H1 (cell line): ENCODE results near the gene SLC25A6. TPM values are rescaled to one million over a fixed set of nuclear protein-coding genes. Genes with fewer than 3 reads are reported as not detected.

ENCODE experiments used
- CTCF ChIA-PET: fragments of 300-600 bp; sonication (Branson Sonifier 250); formaldehyde crosslinking; loops from one replicate; lab custom pipeline; 2021; ENCODE audit not compliant: partially characterized antibody; lab: Charles Lee
- POLR2A ChIA-PET: fragments of 300-600 bp; sonication (Branson Sonifier 250); formaldehyde crosslinking; loops from one replicate; lab custom pipeline; 2021; ENCODE audit warnings: inconsistent platforms; ENCODE audit not compliant: partially characterized antibody; lab: Charles Lee
- DNase-seq, 2 experiments: peaks; one replicate each; pipeline versions ENCODE4 v3.0.0 to v3.0.0-alpha.2; 2010 to 2022; ENCODE audit warnings: low spot score in 2 of 2, low read depth in 1 of 2, mixed read lengths in 1 of 2
- FAIRE-seq: peaks from 2 replicates; lab custom pipeline; 2011; peaks lifted over from hg19 to GRCh38; lab: Jason Lieb, UNC
- H2AFZ ChIP-seq: 2 replicates; pipeline ENCODE4 v1.8.1; 2012; ENCODE audit warnings: low read length, inconsistent platforms
- H2AK5ac ChIP-seq: 2 replicates; pipeline ENCODE4 v1.6.1; 2013; ENCODE audit warnings: low read depth, low read length
- H2BK120ac ChIP-seq: replicated peaks from 2 replicates; pipeline ENCODE3; 2013; ENCODE audit warnings: low read depth, low read length, inconsistent platforms
- H2BK12ac ChIP-seq: 2 replicates; pipeline ENCODE4 v1.6.1; 2013; ENCODE audit warnings: low read depth, low read length
- H2BK15ac ChIP-seq: 2 replicates; pipeline ENCODE4 v1.6.1; 2013; ENCODE audit warnings: low read length
- H2BK20ac ChIP-seq: 2 replicates; pipeline ENCODE4 v1.6.1; 2013; ENCODE audit warnings: low read length
- H2BK5ac ChIP-seq: 2 replicates; pipeline ENCODE4 v1.6.1; 2013; ENCODE audit warnings: low read depth, low read length
- H3K14ac ChIP-seq: 2 replicates; pipeline ENCODE4 v1.6.1; 2013; ENCODE audit warnings: inconsistent platforms; ENCODE audit not compliant: insufficient read length
- H3K18ac ChIP-seq: 2 replicates; pipeline ENCODE4 v1.6.1; 2013; ENCODE audit warnings: low read length; ENCODE audit errors: extremely low read depth
- H3K23ac ChIP-seq: 2 replicates; pipeline ENCODE4 v1.6.1; 2013; ENCODE audit warnings: inconsistent platforms; ENCODE audit not compliant: insufficient read length
- H3K23me2 ChIP-seq: 2 replicates; pipeline ENCODE4 v1.6.1; 2013; ENCODE audit warnings: low read depth, low read length
- H3K27ac ChIP-seq: 2 replicates; pipeline ENCODE4 v1.6.1; 2011; ENCODE audit warnings: low read depth, low read length, inconsistent platforms
- H3K27me3 ChIP-seq, 4 experiments: replicated peaks in 1 of 4; 1 replicate in 1 of 4; 2 replicates in 3 of 4; pipeline versions ENCODE4 v1.6.1 to v1.8.1; 2011 to 2013; ENCODE audit warnings: low read length in 3 of 4, mild to moderate bottlenecking in 3 of 4, inconsistent platforms in 2 of 4, mixed read lengths in 2 of 4, moderate library complexity in 1 of 4; ENCODE audit not compliant: control insufficient read depth in 3 of 4, insufficient read depth in 3 of 4; ENCODE audit errors: extremely low read depth in 1 of 4
- H3K36me3 ChIP-seq, 4 experiments: 2 replicates each; pipeline versions ENCODE4 v1.6.1 to v1.8.1; 2011 to 2013; ENCODE audit warnings: mild to moderate bottlenecking in 4 of 4, low read length in 3 of 4, moderate library complexity in 2 of 4, control low read depth in 1 of 4, inconsistent platforms in 1 of 4; ENCODE audit not compliant: insufficient read depth in 4 of 4, control insufficient read depth in 2 of 4
- H3K4ac ChIP-seq: replicated peaks from 2 replicates; pipeline ENCODE3; 2013; ENCODE audit warnings: low read length, low read depth, mixed read lengths, inconsistent platforms; ENCODE audit not compliant: insufficient read length
- H3K4me1 ChIP-seq, 4 experiments: replicated peaks in 1 of 4; 1 replicate in 1 of 4; 2 replicates in 3 of 4; pipeline versions ENCODE4 v1.6.1 to v1.8.1; 2011 to 2013; ENCODE audit warnings: low read length in 3 of 4, inconsistent platforms in 2 of 4, mixed read lengths in 1 of 4; ENCODE audit not compliant: insufficient read depth in 4 of 4, control insufficient read depth in 3 of 4
- H3K4me2 ChIP-seq, 2 experiments: 2 replicates each; pipeline versions ENCODE4 v1.6.1 to v1.8.1; 2011 to 2013; ENCODE audit warnings: low read depth in 2 of 2, low read length in 2 of 2, control low read depth in 1 of 2, inconsistent platforms in 1 of 2, mild to moderate bottlenecking in 1 of 2; ENCODE audit not compliant: insufficient read depth in 1 of 2
- H3K4me3 ChIP-seq, 4 experiments: fragments of 200-600, 300-600 bp in 1 of 4; sonication (generic), shearing (Covaris generic), sonication (Bioruptor Twin) in 1 of 4; 2 replicates each; pipeline versions ENCODE4 v1.5.1 to v1.8.1; 2011 to 2016; ENCODE audit warnings: low read length in 4 of 4, low read depth in 3 of 4, control low read depth in 2 of 4, inconsistent platforms in 2 of 4, mild to moderate bottlenecking in 2 of 4, mixed read lengths in 1 of 4, moderate library complexity in 1 of 4; ENCODE audit not compliant: insufficient read depth in 2 of 4; ENCODE audit errors: extremely low read depth in 1 of 4
- H3K56ac ChIP-seq: replicated peaks from 2 replicates; pipeline ENCODE3; 2013; ENCODE audit warnings: low read depth, mild to moderate bottlenecking, mixed read lengths, low read length, inconsistent platforms; ENCODE audit not compliant: insufficient read length
- H3K79me1 ChIP-seq: 2 replicates; pipeline ENCODE4 v1.6.1; 2013; ENCODE audit warnings: low read depth, low read length, control low read depth
- H3K79me2 ChIP-seq, 2 experiments: 2 replicates each; pipeline versions ENCODE4 v1.6.1 to v1.8.1; 2012 to 2013; ENCODE audit warnings: low read length in 2 of 2, mild to moderate bottlenecking in 2 of 2, inconsistent platforms in 1 of 2; ENCODE audit not compliant: insufficient read depth in 2 of 2, control insufficient read depth in 1 of 2
- H3K9ac ChIP-seq, 4 experiments: replicated peaks in 1 of 4; 1 replicate in 1 of 4; 2 replicates in 3 of 4; pipeline versions ENCODE4 v1.6.1 to v1.8.1; 2011 to 2013; ENCODE audit warnings: low read depth in 3 of 4, low read length in 3 of 4, control low read depth in 2 of 4, mild to moderate bottlenecking in 2 of 4, moderate library complexity in 2 of 4, inconsistent platforms in 1 of 4; ENCODE audit errors: extremely low read depth in 1 of 4
- H3K9me3 ChIP-seq, 2 experiments: 2 replicates each; pipeline versions ENCODE4 v1.6.1 to v1.8.1; 2012 to 2013; ENCODE audit warnings: mild to moderate bottlenecking in 2 of 2, moderate library complexity in 2 of 2, control low read depth in 1 of 2, inconsistent platforms in 1 of 2, low read depth in 1 of 2, low read length in 1 of 2, mixed read lengths in 1 of 2; ENCODE audit not compliant: insufficient read depth in 2 of 2
- H4K20me1 ChIP-seq, 2 experiments: replicated peaks in 1 of 2; 2 replicates each; pipeline versions ENCODE3 to v1.8.1; 2011 to 2013; ENCODE audit warnings: inconsistent platforms in 2 of 2, low read length in 2 of 2, mild to moderate bottlenecking in 1 of 2; ENCODE audit not compliant: insufficient read depth in 2 of 2, control insufficient read depth in 1 of 2
- H4K5ac ChIP-seq: 2 replicates; pipeline ENCODE4 v1.6.1; 2013; ENCODE audit warnings: low read length, low read depth, mixed read lengths, inconsistent platforms; ENCODE audit not compliant: insufficient read length
- H4K8ac ChIP-seq: 2 replicates; pipeline ENCODE4 v1.8.0; 2013; ENCODE audit warnings: mild to moderate bottlenecking, moderate library complexity, low read length, inconsistent platforms; ENCODE audit not compliant: insufficient read depth; ENCODE audit errors: extremely low read depth
- H4K91ac ChIP-seq: replicated peaks from 2 replicates; pipeline ENCODE3; 2013; ENCODE audit warnings: low read length, mixed read lengths, inconsistent platforms; ENCODE audit not compliant: insufficient read length
- BRCA1 ChIP-seq: IDR thresholded peaks from 2 replicates; pipeline ENCODE4 v1.6.1; 2012; ENCODE audit warnings: low read depth, low read length, improper control_type of control experiment
- CEBPB ChIP-seq: IDR thresholded peaks from 2 replicates; pipeline ENCODE4 v1.6.1; 2012; ENCODE audit warnings: low read depth, low read length
- CHD2 ChIP-seq: IDR thresholded peaks from 2 replicates; pipeline ENCODE4 v1.6.1; 2012; ENCODE audit warnings: low read length, improper control_type of control experiment
- EP300 ChIP-seq, 2 experiments: IDR thresholded peaks; 1 replicate in 1 of 2; 2 replicates in 1 of 2; pipeline ENCODE4 v1.6.1; 2011 to 2012; ENCODE audit warnings: low read depth in 2 of 2, low read length in 2 of 2, mild to moderate bottlenecking in 2 of 2, borderline replicate concordance in 1 of 2, inconsistent platforms in 1 of 2, moderate library complexity in 1 of 2
- HDAC6 ChIP-seq: IDR thresholded peaks from one replicate; pipeline ENCODE4 v1.7.1; 2012; ENCODE audit warnings: low read depth, mild to moderate bottlenecking, inconsistent platforms, low read length, moderate library complexity
- KDM5A ChIP-seq: fragments of 200-600 bp; IDR thresholded peaks from 2 replicates; pipeline ENCODE4 v1.7.1; 2012; ENCODE audit warnings: mild to moderate bottlenecking, low read length, inconsistent platforms, mixed read lengths
- NRF1 ChIP-seq: IDR thresholded peaks from 2 replicates; pipeline ENCODE4 v1.6.1; 2011; ENCODE audit warnings: mild to moderate bottlenecking, low read depth, low read length, improper control_type of control experiment
- POLR2A ChIP-seq, 2 experiments: IDR thresholded peaks; 1 replicate in 1 of 2; 2 replicates in 1 of 2; pipeline ENCODE4 v1.6.1; 2011; ENCODE audit warnings: low read depth in 2 of 2, low read length in 2 of 2, mild to moderate bottlenecking in 2 of 2; ENCODE audit errors: control extremely low read depth in 1 of 2
- RFX5 ChIP-seq: IDR thresholded peaks from 2 replicates; pipeline ENCODE4 v1.6.1; 2011; ENCODE audit warnings: low read depth, low read length, improper control_type of control experiment, borderline replicate concordance
- RXRA ChIP-seq: IDR thresholded peaks from 2 replicates; pipeline ENCODE4 v1.6.1; 2011; ENCODE audit warnings: low read depth, mild to moderate bottlenecking, low read length, moderate library complexity; ENCODE audit not compliant: insufficient read depth
- SP4 ChIP-seq: IDR thresholded peaks from 2 replicates; pipeline ENCODE4 v1.6.1; 2012; ENCODE audit warnings: low read length, inconsistent platforms
- TAF7 ChIP-seq: optimal IDR thresholded peaks from 2 replicates; pipeline ENCODE3; 2011; ENCODE audit warnings: low read depth, mild to moderate bottlenecking, inconsistent platforms, low read length, moderate library complexity, borderline replicate concordance
- ZNF274 ChIP-seq: IDR thresholded peaks from 2 replicates; pipeline ENCODE4 v1.7.0; 2012; ENCODE audit warnings: low read length, borderline replicate concordance; ENCODE audit errors: extremely low read depth
- polyA plus RNA-seq, 7 experiments: library from polyadenylated mRNA; depleted of rRNA in 3 of 7; stranded (reverse) in 5 of 7; unstranded in 2 of 7; fragments of >200 nt in 5 of 7; fragments of 200-250 nt in 2 of 7; gene quantifications; 1 replicate in 5 of 7; 2 replicates in 1 of 7; 4 replicates in 1 of 7; pipeline versions ENCODE4 v1.2.1 to v1.2.3, GENCODE V29; 2011 to 2013; ENCODE audit warnings: missing spikeins in 2 of 7, mixed read lengths in 2 of 7
- total RNA-seq: library from RNA; stranded (reverse); fragmentation: NEBNext Ultra II Directional; extraction: Animal tissue kit (Norgen Biotek cat#: 25700); gene quantifications from 2 replicates; pipeline ENCODE4 v1.2.1, GENCODE V29; 2021
- TF ChIP-seq, protein P1 (sequence below): IDR thresholded peaks from 2 replicates; pipeline ENCODE4 v1.6.1; 2011; ENCODE audit warnings: low read length, improper control_type of control experiment
- TF ChIP-seq, protein P2 (sequence below): IDR thresholded peaks from 2 replicates; pipeline ENCODE4 v1.6.1; 2012; ENCODE audit warnings: inconsistent platforms

The SLC25A6 gene
- total and polyA plus RNA-seq, 2 of the 8 experiments (the other 6 are each of a cell fraction or from before 2014, with no cell fraction given): 487 to 1,220 TPM

DNA sequence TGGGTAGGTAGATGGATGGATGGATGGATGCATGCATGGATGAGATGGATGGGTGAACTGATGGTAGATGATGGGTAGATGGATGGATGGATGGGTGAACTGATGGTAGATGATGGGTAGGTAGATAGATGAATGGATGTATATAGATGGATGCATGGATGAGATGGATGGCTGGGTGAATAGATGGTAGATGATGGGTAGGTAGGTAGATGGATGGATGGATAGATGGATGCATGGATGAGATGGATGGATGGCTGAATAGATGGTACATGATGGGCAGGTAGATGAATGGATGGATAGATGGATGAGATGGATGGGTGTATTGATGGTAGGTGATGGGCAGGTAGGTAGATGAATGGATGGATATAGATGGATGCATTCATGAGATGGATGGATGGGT, 15.1 kb upstream of the SLC25A6 start:
- peaks cover 17 to 73% (median 54%) of the 10 kb centered on the region in 4 experiments for H3K36me3 ChIP-seq
- H2BK5ac ChIP-seq: no peak overlapping the region
- H3K14ac ChIP-seq: no peak overlapping the region
- H3K4me1 ChIP-seq: no peaks in the 10 kb centered on the region
- H3K4me2 ChIP-seq: no peak overlapping the region
- H4K8ac ChIP-seq: no peak overlapping the region
- H3K23me2 ChIP-seq: peaks cover 41% of the 10 kb centered on the region; the same call in 1 of the 2 replicates
- no peak overlapping the region for H4K5ac ChIP-seq
- no peak overlapping the region for H3K56ac ChIP-seq
- H2BK12ac ChIP-seq: no peak overlapping the region
- no peak overlapping the region for H2AK5ac ChIP-seq
- no peak overlapping the region for H3K4me3 ChIP-seq
- no peak for DNase-seq
- POLR2A ChIA-PET: no interaction called here
- FAIRE-seq: no peak
- no peak overlapping the region for H3K18ac ChIP-seq
- CTCF ChIA-PET: no interaction called here
- no peaks in the 10 kb centered on the region for H3K9me3 ChIP-seq
- no peak overlapping the region for H2BK15ac ChIP-seq
- H2BK120ac ChIP-seq: no peak overlapping the region
- no peak overlapping the region for H3K27ac ChIP-seq
- no peak overlapping the region for H3K4ac ChIP-seq
- no peak overlapping the region for H3K9ac ChIP-seq
- H3K23ac ChIP-seq: no peak overlapping the region
- no peak overlapping the region for H4K91ac ChIP-seq
- no peaks in the 10 kb centered on the region for H3K79me2 ChIP-seq
- no peaks in the 10 kb centered on the region for H3K27me3 ChIP-seq
- peaks cover 0 to 22% of the 10 kb centered on the region in 2 experiments for H4K20me1 ChIP-seq
- H2AFZ ChIP-seq: no peak overlapping the region
- H2BK20ac ChIP-seq: no peak overlapping the region
- H3K79me1 ChIP-seq: no peaks in the 10 kb centered on the region; the same call in 1 of the 2 replicates
- TF ChIP-seq EP300 (IDR thresholded peaks at IDR 0.05; ENCODE audit: borderline replicate concordance in 1 of 2, low read depth in 2 of 2, low read length in 2 of 2) (no peak), CHD2 (no peak), SP4 (no peak), CEBPB (no peak), NRF1 (no peak), BRCA1 (no peak), RFX5 (no peak), ZNF274 (no peak), TAF7 (no peak), HDAC6 (no peak), RXRA (no peak), POLR2A (IDR thresholded peaks at IDR 0.05; ENCODE audit: control extremely low read depth in 1 of 2, low read depth in 2 of 2, low read length in 2 of 2) (no peak), KDM5A (no peak)
- TF ChIP-seq, protein P1, sequence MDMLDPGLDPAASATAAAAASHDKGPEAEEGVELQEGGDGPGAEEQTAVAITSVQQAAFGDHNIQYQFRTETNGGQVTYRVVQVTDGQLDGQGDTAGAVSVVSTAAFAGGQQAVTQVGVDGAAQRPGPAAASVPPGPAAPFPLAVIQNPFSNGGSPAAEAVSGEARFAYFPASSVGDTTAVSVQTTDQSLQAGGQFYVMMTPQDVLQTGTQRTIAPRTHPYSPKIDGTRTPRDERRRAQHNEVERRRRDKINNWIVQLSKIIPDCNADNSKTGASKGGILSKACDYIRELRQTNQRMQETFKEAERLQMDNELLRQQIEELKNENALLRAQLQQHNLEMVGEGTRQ: no peak
- TF ChIP-seq, protein P2, sequence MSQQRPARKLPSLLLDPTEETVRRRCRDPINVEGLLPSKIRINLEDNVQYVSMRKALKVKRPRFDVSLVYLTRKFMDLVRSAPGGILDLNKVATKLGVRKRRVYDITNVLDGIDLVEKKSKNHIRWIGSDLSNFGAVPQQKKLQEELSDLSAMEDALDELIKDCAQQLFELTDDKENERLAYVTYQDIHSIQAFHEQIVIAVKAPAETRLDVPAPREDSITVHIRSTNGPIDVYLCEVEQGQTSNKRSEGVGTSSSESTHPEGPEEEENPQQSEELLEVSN: no peak
